ENCODE data around the gene PIF1. TPM values are rescaled to one million over a fixed set of nuclear protein-coding genes. Genes with fewer than 3 reads are reported as not detected.

PIF1 gene
- total RNA-seq, 1 donor from 2014 or later: 6.6 TPM

Other genes starting within 250 kb of the PIF1 start
- gene RBPMS2, start 50.1 kb downstream of the PIF1 start, total RNA-seq: 3.7 TPM
- gene PLEKHO2, start 16.3 kb upstream of the PIF1 start, total RNA-seq: 34.9 TPM
- gene ANKDD1A, start 86.3 kb upstream of the PIF1 start, total RNA-seq: 17.7 TPM
- gene SPG21, start 164.3 kb upstream of the PIF1 start, total RNA-seq: 62.6 TPM
- 18.7 TPM for gene MTFMT, start 204.0 kb upstream of the PIF1 start, total RNA-seq
- gene SLC51B, start 219.7 kb upstream of the PIF1 start, total RNA-seq: not detected
- gene RASL12, start 242.3 kb upstream of the PIF1 start, total RNA-seq: 85.7 TPM

Data from vagina (tissue), 1 donor.